Measurements from ENCODE around the gene C22orf42. TPM values are rescaled to one million over a fixed set of nuclear protein-coding genes. Genes with fewer than 3 reads are reported as not detected.
"Not testable (repeated sequence)": the region's sequence is repeated elsewhere in the genome, so short reads cannot be mapped to it uniquely, and the experiment has no call there.

Gene C22orf42
- total RNA-seq, 1 experiment from 2014 or later: not detected

GRCh38 chr22:32154727-32155126 is 4.4 kb downstream of the C22orf42 start:
- H3K9me3 Mint-ChIP-seq (ENCODE audit: unreplicated experiment); H3K27me3 ChIP-seq (replicated peaks; ENCODE audit: control insufficient read depth, insufficient read depth, low read length); DNase-seq; H3K27ac Mint-ChIP-seq (ENCODE audit: unreplicated experiment); H3K36me3 ChIP-seq (ENCODE audit: control insufficient read depth, insufficient read depth, low read length); H3K4me1 ChIP-seq; POLR2A ChIA-PET; BruUV-seq (replicated peaks); H3K4me3 Mint-ChIP-seq (ENCODE audit: unreplicated experiment); CTCF ChIA-PET; H3K36me3 Mint-ChIP-seq (ENCODE audit: insufficient read depth, unreplicated experiment); H3K4me1 Mint-ChIP-seq (ENCODE audit: low read depth, unreplicated experiment); H3K9me3 ChIP-seq; intact Hi-C loops (cut with micrococcal nuclease; ENCODE audit: unreplicated experiment); H3K4me3 ChIP-seq (ENCODE audit: low read depth, low read length): not testable (repeated sequence)
- H3K27me3 Mint-ChIP-seq (ENCODE audit: insufficient read depth, unreplicated experiment): peaks cover 10% of the 10 kb centered on the region

GRCh38 chr22:32151641-32152040 is 7.5 kb downstream of the C22orf42 start:
- BruUV-seq (replicated peaks); POLR2A ChIA-PET; H3K4me1 ChIP-seq; CTCF ChIA-PET; H3K27me3 ChIP-seq (replicated peaks; ENCODE audit: control insufficient read depth, insufficient read depth, low read length); H3K27ac Mint-ChIP-seq (ENCODE audit: unreplicated experiment); H3K27me3 Mint-ChIP-seq (ENCODE audit: insufficient read depth, unreplicated experiment); H3K4me3 Mint-ChIP-seq (ENCODE audit: unreplicated experiment); H3K36me3 Mint-ChIP-seq (ENCODE audit: insufficient read depth, unreplicated experiment); DNase-seq; intact Hi-C loops (cut with micrococcal nuclease; ENCODE audit: unreplicated experiment); H3K36me3 ChIP-seq (ENCODE audit: control insufficient read depth, insufficient read depth, low read length); H3K4me3 ChIP-seq (ENCODE audit: low read depth, low read length); H3K4me1 Mint-ChIP-seq (ENCODE audit: low read depth, unreplicated experiment); H3K9me3 ChIP-seq: not testable (repeated sequence)
- peaks cover 19% of the 10 kb centered on the region for H3K9me3 Mint-ChIP-seq (ENCODE audit: unreplicated experiment)

GRCh38 chr22:32150647-32151046 is 8.5 kb downstream of the C22orf42 start:
- H3K36me3 Mint-ChIP-seq (ENCODE audit: insufficient read depth, unreplicated experiment); H3K4me1 Mint-ChIP-seq (ENCODE audit: low read depth, unreplicated experiment); H3K4me1 ChIP-seq; DNase-seq; CTCF ChIA-PET; intact Hi-C loops (cut with micrococcal nuclease; ENCODE audit: unreplicated experiment); H3K4me3 Mint-ChIP-seq (ENCODE audit: unreplicated experiment); BruUV-seq (replicated peaks); H3K36me3 ChIP-seq (ENCODE audit: control insufficient read depth, insufficient read depth, low read length); H3K27me3 ChIP-seq (replicated peaks; ENCODE audit: control insufficient read depth, insufficient read depth, low read length); H3K9me3 ChIP-seq; H3K27me3 Mint-ChIP-seq (ENCODE audit: insufficient read depth, unreplicated experiment); POLR2A ChIA-PET; H3K27ac Mint-ChIP-seq (ENCODE audit: unreplicated experiment); H3K4me3 ChIP-seq (ENCODE audit: low read depth, low read length): not testable (repeated sequence)
- peaks cover 19% of the 10 kb centered on the region for H3K9me3 Mint-ChIP-seq (ENCODE audit: unreplicated experiment)

- H3K9me3 Mint-ChIP-seq (ENCODE audit: unreplicated experiment): peaks cover 19% of the 10 kb centered on the region
- H3K27me3 Mint-ChIP-seq (ENCODE audit: insufficient read depth, unreplicated experiment); intact Hi-C loops (cut with micrococcal nuclease; ENCODE audit: unreplicated experiment); H3K27me3 ChIP-seq (replicated peaks; ENCODE audit: control insufficient read depth, insufficient read depth, low read length); H3K4me1 ChIP-seq; DNase-seq; H3K4me1 Mint-ChIP-seq (ENCODE audit: low read depth, unreplicated experiment); CTCF ChIA-PET; H3K36me3 ChIP-seq (ENCODE audit: control insufficient read depth, insufficient read depth, low read length); H3K27ac Mint-ChIP-seq (ENCODE audit: unreplicated experiment); H3K36me3 Mint-ChIP-seq (ENCODE audit: insufficient read depth, unreplicated experiment); BruUV-seq (replicated peaks); H3K9me3 ChIP-seq; H3K4me3 Mint-ChIP-seq (ENCODE audit: unreplicated experiment); H3K4me3 ChIP-seq (ENCODE audit: low read depth, low read length); POLR2A ChIA-PET: not testable (repeated sequence)
Measured at GRCh38 chr22:32148372-32148771, 10.7 kb downstream of the C22orf42 start.

GRCh38 chr22:32147128-32147527 is 12.0 kb downstream of the C22orf42 start:
- H3K27me3 Mint-ChIP-seq (ENCODE audit: insufficient read depth, unreplicated experiment); DNase-seq; intact Hi-C loops (cut with micrococcal nuclease; ENCODE audit: unreplicated experiment); H3K4me3 ChIP-seq (ENCODE audit: low read depth, low read length); H3K27me3 ChIP-seq (replicated peaks; ENCODE audit: control insufficient read depth, insufficient read depth, low read length); H3K4me1 Mint-ChIP-seq (ENCODE audit: low read depth, unreplicated experiment); H3K4me3 Mint-ChIP-seq (ENCODE audit: unreplicated experiment); POLR2A ChIA-PET; H3K36me3 Mint-ChIP-seq (ENCODE audit: insufficient read depth, unreplicated experiment); H3K9me3 ChIP-seq; H3K36me3 ChIP-seq (ENCODE audit: control insufficient read depth, insufficient read depth, low read length); H3K4me1 ChIP-seq; H3K27ac Mint-ChIP-seq (ENCODE audit: unreplicated experiment); CTCF ChIA-PET; BruUV-seq (replicated peaks): not testable (repeated sequence)
- H3K9me3 Mint-ChIP-seq (ENCODE audit: unreplicated experiment): peaks cover 19% of the 10 kb centered on the region

Data from Caco-2 (cell line).